ENCODE results near the gene DHRSX.

The DHRSX gene

DNA sequence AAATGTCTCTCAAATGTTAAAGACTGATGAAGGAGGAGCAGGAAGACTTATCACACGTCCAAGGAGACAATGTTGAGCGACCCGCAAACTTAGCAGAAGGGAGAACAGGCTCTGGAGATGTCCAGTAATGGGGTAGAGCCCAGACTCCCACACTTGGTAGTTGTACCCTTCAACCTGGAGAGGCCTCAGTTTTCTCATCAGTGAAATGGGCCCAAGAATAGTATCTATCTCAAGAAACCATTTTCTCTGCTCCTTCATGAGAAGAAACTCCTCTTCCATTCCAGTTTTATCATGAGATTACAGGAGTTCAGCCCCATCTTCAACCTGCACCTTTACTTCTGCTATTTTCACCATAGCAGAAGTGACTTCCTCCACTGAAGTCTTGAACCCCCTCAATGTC, 169.9 kb downstream of the DHRSX start:
- no peaks in the 10 kb centered on the region for H3F3A ChIP-seq (ENCODE audit: insufficient read depth)
- TF ChIP-seq CTCF (IDR thresholded peaks at IDR 0.05; ENCODE audit: insufficient read depth, low read length, poor library complexity, severe bottlenecking) (no peak), EZH2phosphoT487 (conservative IDR thresholded peaks at IDR 0.05; ENCODE audit: low read length) (no peak)

DNA sequence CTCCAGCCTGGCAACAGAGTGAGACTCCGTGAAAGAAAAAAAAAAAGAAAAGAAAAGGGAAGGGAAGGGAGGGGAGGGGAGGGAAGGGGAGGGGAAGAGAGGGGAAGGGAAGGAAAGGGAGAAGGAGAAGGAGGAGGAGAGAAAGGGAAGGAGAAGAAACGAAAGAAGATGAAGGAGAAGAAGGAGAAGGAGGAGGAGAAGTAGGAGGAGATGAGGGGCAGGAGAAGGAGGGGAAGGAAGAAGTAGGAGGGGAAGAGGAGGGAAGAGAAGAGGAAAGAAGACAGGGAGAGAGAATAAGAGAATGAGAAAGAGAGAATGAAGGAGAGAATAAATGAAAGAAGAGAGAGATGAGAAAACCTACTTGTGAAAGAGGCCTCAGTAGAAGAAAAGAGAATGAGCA, 170.3 kb downstream of the DHRSX start:
- no peaks in the 10 kb centered on the region for H3K9me2 ChIP-seq (replicated peaks; ENCODE audit: insufficient read depth, low read length)
- no peaks in the 10 kb centered on the region for H3F3A ChIP-seq (ENCODE audit: insufficient read depth)
- TF ChIP-seq EZH2phosphoT487 (conservative IDR thresholded peaks at IDR 0.05; ENCODE audit: low read length) (no peak), CTCF (IDR thresholded peaks at IDR 0.05; ENCODE audit: insufficient read depth, low read length, poor library complexity, severe bottlenecking) (no peak)
- H3K27me3 ChIP-seq (ENCODE audit: low read length), result no peaks in the 10 kb centered on the region
- H3K79me2 ChIP-seq (ENCODE audit: insufficient read depth, low read length), result no peaks in the 10 kb centered on the region
- no peaks in the 10 kb centered on the region for H3K36me3 ChIP-seq (ENCODE audit: low read length)
- H3K9ac ChIP-seq (ENCODE audit: low read length), result no peak overlapping the region
- H3K4me2 ChIP-seq (ENCODE audit: low read depth, low read length, poor library complexity, severe bottlenecking), result no peak overlapping the region
- H4K20me1 ChIP-seq (ENCODE audit: low read depth, low read length), result no peaks in the 10 kb centered on the region
- H3K27ac ChIP-seq (ENCODE audit: low read depth, low read length), result no peak overlapping the region
- H3K9me3 ChIP-seq (ENCODE audit: insufficient read depth, low read length), result no peaks in the 10 kb centered on the region
- no peak overlapping the region for H3K4me3 ChIP-seq (ENCODE audit: insufficient read depth, low read length, poor library complexity, severe bottlenecking)
- H2AFZ ChIP-seq (ENCODE audit: low read depth, low read length, severe bottlenecking), result no peak overlapping the region

More for the DNA sequence above, 169.9 kb downstream of the DHRSX start:
- Histone ChIP-seq H2AFZ (ENCODE audit: low read depth, low read length, severe bottlenecking) (no peak overlapping the region), H3K79me2 (ENCODE audit: insufficient read depth, low read length) (no peaks in the 10 kb centered on the region), H4K20me1 (ENCODE audit: low read depth, low read length) (no peaks in the 10 kb centered on the region), H3K4me2 (ENCODE audit: low read depth, low read length, poor library complexity, severe bottlenecking) (no peak overlapping the region), H3K9me2 (replicated peaks; ENCODE audit: insufficient read depth, low read length) (no peaks in the 10 kb centered on the region), H3K9me3 (ENCODE audit: insufficient read depth, low read length) (no peaks in the 10 kb centered on the region), H3K27me3 (ENCODE audit: low read length) (no peaks in the 10 kb centered on the region), H3K27ac (ENCODE audit: low read depth, low read length) (no peak overlapping the region), H3K9ac (ENCODE audit: low read length) (no peak overlapping the region), H3K36me3 (ENCODE audit: low read length) (no peaks in the 10 kb centered on the region), H3K4me3 (ENCODE audit: insufficient read depth, low read length, poor library complexity, severe bottlenecking) (no peak overlapping the region)

DNA sequence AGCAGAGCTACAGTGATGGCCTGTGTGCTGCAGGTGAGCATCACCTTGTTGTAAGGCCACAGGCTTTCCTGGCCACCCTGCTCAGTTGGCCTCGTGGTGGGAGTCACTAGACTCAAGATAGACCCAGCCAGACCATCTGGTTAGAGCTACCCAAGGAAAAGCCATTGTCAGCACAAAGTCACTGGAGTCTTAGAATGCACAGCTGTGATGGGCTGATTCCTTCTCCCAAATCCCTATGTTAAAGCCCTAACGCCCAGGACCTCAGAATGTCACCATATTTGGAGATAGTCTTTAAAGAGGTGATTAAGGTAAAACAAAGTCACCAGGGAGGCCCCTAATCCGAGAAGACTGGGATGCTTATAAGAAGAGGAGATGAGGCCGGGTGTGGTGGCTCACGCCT, 173.4 kb downstream of the DHRSX start:
- no peak overlapping the region for H3K9ac ChIP-seq (ENCODE audit: low read length)
- H3K4me2 ChIP-seq (ENCODE audit: low read depth, low read length, poor library complexity, severe bottlenecking), result no peak overlapping the region
- no peaks in the 10 kb centered on the region for H3K36me3 ChIP-seq (ENCODE audit: low read length)
- H3K4me3 ChIP-seq (ENCODE audit: insufficient read depth, low read length, poor library complexity, severe bottlenecking), result no peak overlapping the region
- H3K9me2 ChIP-seq (replicated peaks; ENCODE audit: insufficient read depth, low read length), result no peaks in the 10 kb centered on the region
- no peak overlapping the region for H2AFZ ChIP-seq (ENCODE audit: low read depth, low read length, severe bottlenecking)
- H3K27me3 ChIP-seq (ENCODE audit: low read length), result no peaks in the 10 kb centered on the region
- no peaks in the 10 kb centered on the region for H3F3A ChIP-seq (ENCODE audit: insufficient read depth)
- no peaks in the 10 kb centered on the region for H3K9me3 ChIP-seq (ENCODE audit: insufficient read depth, low read length)
- no peaks in the 10 kb centered on the region for H4K20me1 ChIP-seq (ENCODE audit: low read depth, low read length)
- H3K79me2 ChIP-seq (ENCODE audit: insufficient read depth, low read length), result no peaks in the 10 kb centered on the region
- H3K27ac ChIP-seq (ENCODE audit: low read depth, low read length), result no peak overlapping the region
- no peak for TF ChIP-seq EZH2phosphoT487 (conservative IDR thresholded peaks at IDR 0.05; ENCODE audit: low read length)
- no peak for TF ChIP-seq CTCF (IDR thresholded peaks at IDR 0.05; ENCODE audit: insufficient read depth, low read length, poor library complexity, severe bottlenecking)

Data from SU-DHL-6 (cell line).